Measurements from ENCODE around the gene NPC1. TPM values are rescaled to one million over a fixed set of nuclear protein-coding genes. Genes with fewer than 3 reads are reported as not detected.

Gene NPC1
- total RNA-seq, 4 donors from 2014 or later: 16.9 to 73.7 (median 43.6) TPM

DNA sequence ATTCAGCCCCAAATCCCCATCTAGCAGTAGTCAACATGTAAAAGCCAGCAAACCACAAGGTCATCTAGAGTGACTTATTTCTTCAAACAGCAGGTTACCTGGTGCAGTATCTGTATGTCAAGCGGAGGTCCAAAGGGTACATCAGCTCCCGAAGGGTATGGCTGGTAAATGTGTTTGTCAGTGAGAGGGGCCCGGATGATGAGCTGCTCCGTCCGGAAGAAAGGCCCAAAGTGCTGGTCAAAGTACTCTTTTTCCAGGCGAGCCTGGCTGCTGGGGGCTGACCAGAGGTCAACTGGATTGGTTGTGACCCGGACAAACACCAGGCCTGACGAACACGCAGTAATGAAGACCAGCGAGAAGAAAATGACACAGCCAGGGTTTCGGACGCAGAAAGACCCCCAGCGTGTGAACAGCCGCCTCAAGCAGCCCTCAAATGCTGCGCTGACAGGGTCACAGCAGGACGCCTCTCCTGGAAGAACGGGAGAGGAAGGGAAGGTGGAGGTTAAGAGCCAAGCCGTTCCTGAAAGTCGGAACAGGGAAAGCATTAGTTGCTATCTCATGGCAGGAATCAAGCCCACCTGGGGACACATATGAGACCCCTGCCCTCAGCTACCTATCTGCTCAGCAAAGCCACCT lies 30.0 kb downstream of the NPC1 start:
- no peaks in the 10 kb centered on the region for H3K27me3 ChIP-seq
- H3K9me3 ChIP-seq: no peaks in the 10 kb centered on the region
- DNase-seq: no peak
- H3K36me3 ChIP-seq: peaks cover 23 to 100% (median 53%) of the 10 kb centered on the region in 3 donors
- peaks cover 5 to 17% (median 8%) of the 10 kb centered on the region in 3 donors for H3K4me1 ChIP-seq
- TF ChIP-seq, protein P1, sequence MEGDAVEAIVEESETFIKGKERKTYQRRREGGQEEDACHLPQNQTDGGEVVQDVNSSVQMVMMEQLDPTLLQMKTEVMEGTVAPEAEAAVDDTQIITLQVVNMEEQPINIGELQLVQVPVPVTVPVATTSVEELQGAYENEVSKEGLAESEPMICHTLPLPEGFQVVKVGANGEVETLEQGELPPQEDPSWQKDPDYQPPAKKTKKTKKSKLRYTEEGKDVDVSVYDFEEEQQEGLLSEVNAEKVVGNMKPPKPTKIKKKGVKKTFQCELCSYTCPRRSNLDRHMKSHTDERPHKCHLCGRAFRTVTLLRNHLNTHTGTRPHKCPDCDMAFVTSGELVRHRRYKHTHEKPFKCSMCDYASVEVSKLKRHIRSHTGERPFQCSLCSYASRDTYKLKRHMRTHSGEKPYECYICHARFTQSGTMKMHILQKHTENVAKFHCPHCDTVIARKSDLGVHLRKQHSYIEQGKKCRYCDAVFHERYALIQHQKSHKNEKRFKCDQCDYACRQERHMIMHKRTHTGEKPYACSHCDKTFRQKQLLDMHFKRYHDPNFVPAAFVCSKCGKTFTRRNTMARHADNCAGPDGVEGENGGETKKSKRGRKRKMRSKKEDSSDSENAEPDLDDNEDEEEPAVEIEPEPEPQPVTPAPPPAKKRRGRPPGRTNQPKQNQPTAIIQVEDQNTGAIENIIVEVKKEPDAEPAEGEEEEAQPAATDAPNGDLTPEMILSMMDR (IDR thresholded peaks at IDR 0.05): no peak
- no peak for TF ChIP-seq POLR2A (IDR thresholded peaks at IDR 0.05)
- H3K4me3 ChIP-seq: no peak overlapping the region
- 94 to 95% methylated on average over 18 to 19 of the region's 19 CpGs for WGBS, 2 donors
- intact Hi-C loops (cut with DNase I): no loop called here
- no peak overlapping the region for H3K27ac ChIP-seq

DNA sequence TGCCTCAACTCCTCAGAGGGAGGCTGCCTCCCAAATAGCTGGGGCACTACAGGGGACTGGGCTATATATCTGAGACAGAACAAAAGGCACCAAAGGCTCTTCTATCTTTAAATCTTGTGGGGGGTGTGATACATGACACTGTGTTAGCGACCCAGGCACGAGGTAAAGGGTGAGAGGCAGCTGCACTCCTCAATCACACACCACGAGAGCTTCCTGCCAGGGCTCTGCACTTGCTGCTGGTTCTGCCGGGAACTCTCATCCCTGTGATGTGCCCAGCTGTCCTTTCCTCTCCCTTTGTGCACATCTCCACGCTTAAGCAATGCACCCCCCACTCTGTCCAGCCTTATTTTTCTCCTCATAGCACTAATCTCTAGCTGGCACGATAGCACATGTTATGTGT lies 32.4 kb downstream of the NPC1 start:
- no peak for TF ChIP-seq POLR2A (IDR thresholded peaks at IDR 0.05)
- TF ChIP-seq, protein P1 (IDR thresholded peaks at IDR 0.05): no peak
- WGBS, 2 donors: 82 to 95% methylated on average over 6 of the region's 6 CpGs

DNA sequence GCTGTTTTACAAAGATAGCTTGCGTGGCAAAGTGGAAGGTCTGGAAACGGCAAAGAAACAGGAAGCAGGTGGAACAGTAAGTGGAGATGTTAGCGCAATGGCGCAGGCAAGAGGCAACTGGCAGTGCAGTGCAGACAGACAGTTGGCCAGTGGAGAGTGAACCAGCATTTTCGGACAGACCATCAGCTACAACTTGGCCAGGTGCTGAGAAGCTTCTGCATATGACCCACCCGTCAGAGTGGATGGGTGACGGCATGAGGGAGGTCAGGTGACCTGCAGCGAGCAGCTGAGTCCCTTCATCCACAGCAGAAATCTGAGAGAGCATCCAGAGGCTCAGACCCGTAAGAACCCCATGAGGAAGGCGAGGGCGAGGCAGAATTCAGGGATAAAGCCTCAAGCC lies 33.8 kb downstream of the NPC1 start:
- intact Hi-C loops (cut with DNase I): no loop called here

More for the DNA sequence above, 32.4 kb downstream of the NPC1 start:
- peaks cover 5 to 39% (median 13%) of the 10 kb centered on the region in 3 donors for H3K4me1 ChIP-seq
- no peak overlapping the region for H3K27ac ChIP-seq
- H3K9me3 ChIP-seq: no peaks in the 10 kb centered on the region
- no peak for DNase-seq
- no peak overlapping the region for H3K4me3 ChIP-seq
- intact Hi-C loops (cut with DNase I): no loop called here
- peaks cover 23 to 98% (median 36%) of the 10 kb centered on the region in 3 donors for H3K36me3 ChIP-seq
- no peaks in the 10 kb centered on the region for H3K27me3 ChIP-seq

DNA sequence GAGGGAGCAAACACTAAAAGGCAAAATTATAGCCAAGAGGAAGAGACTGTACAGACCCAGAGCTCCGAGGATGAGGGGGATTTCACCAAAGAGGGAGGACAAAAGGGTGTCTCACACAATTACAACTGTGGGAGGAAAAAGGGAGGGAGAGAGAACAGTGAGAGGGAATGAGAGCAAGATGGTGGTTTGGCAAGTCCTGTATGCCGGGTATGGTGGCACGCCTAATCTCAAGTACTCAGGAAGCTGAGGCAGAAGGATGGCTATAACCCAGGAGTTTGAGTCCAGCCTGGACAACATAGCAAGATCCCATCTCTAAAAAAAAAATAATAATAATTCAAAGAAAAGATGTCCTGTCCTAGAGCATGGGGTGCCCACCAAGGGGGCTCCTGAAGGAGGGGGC lies 34.3 kb downstream of the NPC1 start:
- Histone ChIP-seq H3K27ac (peak overlapping the region; percentile 68 to 85 (median 80)), H3K36me3 (peaks cover 22 to 97% (median 39%) of the 10 kb centered on the region in 3 donors), H3K4me3 (no peak overlapping the region), H3K27me3 (no peaks in the 10 kb centered on the region), H3K4me1 (peaks cover 5 to 58% (median 17%) of the 10 kb centered on the region in 3 donors), H3K9me3 (no peaks in the 10 kb centered on the region)
- no peak for DNase-seq
- WGBS, 2 donors: 41 to 96% methylated on average over 3 of the region's 3 CpGs
- intact Hi-C loops (cut with DNase I): no loop called here
- TF ChIP-seq, protein P1 (IDR thresholded peaks at IDR 0.05): no peak
- no peak for TF ChIP-seq POLR2A (IDR thresholded peaks at IDR 0.05)

More for the DNA sequence above, 33.8 kb downstream of the NPC1 start:
- no peak for TF ChIP-seq POLR2A (IDR thresholded peaks at IDR 0.05)
- TF ChIP-seq, protein P1 (IDR thresholded peaks at IDR 0.05): no peak
- Histone ChIP-seq H3K9me3 (no peaks in the 10 kb centered on the region), H3K4me1 (peaks cover 5 to 52% (median 17%) of the 10 kb centered on the region in 3 donors), H3K4me3 (no peak overlapping the region), H3K36me3 (peaks cover 23 to 97% (median 39%) of the 10 kb centered on the region in 3 donors), H3K27me3 (no peaks in the 10 kb centered on the region), H3K27ac (peak overlapping the region in 2 of 4 donors; percentile 78 to 85)
- no peak for DNase-seq
- 78 to 83% methylated on average over 10 to 11 of the region's 11 CpGs for WGBS, 2 donors

DNA sequence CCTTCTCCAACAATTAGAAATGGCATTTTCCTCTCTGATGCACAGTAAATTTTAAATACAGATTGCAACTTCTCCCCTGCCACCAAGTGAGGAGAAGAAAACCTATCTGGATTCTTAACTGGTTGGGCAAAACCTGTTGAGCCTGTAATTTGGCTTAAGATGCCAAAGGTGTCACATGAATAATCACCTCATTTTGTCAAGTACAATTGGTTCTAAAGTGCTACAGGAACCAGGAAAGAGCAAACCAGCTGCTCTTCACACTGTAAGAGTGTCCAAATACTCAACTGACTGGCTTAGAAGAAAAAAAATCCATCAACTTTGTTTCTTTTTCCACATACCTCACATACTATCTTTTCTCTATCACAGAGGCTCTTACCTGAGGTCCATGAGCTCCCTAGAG lies 35.4 kb downstream of the NPC1 start:
- intact Hi-C loops (cut with DNase I): no loop called here
- Histone ChIP-seq H3K9me3 (no peaks in the 10 kb centered on the region), H3K27me3 (no peaks in the 10 kb centered on the region), H3K4me1 (peaks cover 5 to 64% (median 17%) of the 10 kb centered on the region in 3 donors), H3K27ac (peak overlapping the region; percentile 68 to 85 (median 80)), H3K36me3 (peaks cover 14 to 94% (median 31%) of the 10 kb centered on the region in 3 donors), H3K4me3 (no peak overlapping the region)
- no peak for DNase-seq
- TF ChIP-seq, protein P1 (IDR thresholded peaks at IDR 0.05): no peak
- TF ChIP-seq POLR2A (IDR thresholded peaks at IDR 0.05): no peak

All from esophagus squamous epithelium (tissue), 5 donors.